Lower leg skin (tissue), 3 donors: ENCODE results near the gene DNAH12.

ENCODE experiments used
- POLR2A ChIP-seq, 2 donors: fragments of 450-650 bp; IDR thresholded peaks; one replicate each; pipeline ENCODE4 v1.6.1; 2016 to 2017; ENCODE audit warnings: antibody characterized with exemption in 2 of 2, mild to moderate bottlenecking in 1 of 2, moderate library complexity in 1 of 2
- TF ChIP-seq, protein P1 (sequence below), 3 donors: fragments of 450-650 bp; IDR thresholded peaks; one replicate each; pipeline ENCODE4 v1.5.1; 2016; ENCODE audit warnings: antibody characterized with exemption in 3 of 3, mild to moderate bottlenecking in 3 of 3, moderate library complexity in 2 of 3

DNA sequence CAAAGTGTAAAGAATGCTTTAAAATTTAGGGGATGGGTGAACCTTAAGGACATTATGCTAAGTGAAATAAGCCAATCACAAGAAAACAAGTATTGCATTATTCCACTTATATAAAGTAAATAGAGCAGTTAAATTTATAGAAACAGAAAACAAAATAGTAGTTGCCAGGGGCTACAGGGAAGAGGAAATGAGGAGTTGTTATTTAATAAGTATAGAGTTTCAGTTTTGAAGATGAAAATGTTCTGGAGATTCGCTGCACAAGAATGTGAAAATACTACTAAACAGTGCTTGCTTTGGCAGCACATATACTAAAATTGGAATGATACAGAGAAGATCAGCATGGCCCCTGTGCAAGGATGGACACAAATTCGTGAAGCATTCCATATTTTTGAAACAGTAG is 32.0 kb downstream of the DNAH12 start:
- TF ChIP-seq, protein P1, sequence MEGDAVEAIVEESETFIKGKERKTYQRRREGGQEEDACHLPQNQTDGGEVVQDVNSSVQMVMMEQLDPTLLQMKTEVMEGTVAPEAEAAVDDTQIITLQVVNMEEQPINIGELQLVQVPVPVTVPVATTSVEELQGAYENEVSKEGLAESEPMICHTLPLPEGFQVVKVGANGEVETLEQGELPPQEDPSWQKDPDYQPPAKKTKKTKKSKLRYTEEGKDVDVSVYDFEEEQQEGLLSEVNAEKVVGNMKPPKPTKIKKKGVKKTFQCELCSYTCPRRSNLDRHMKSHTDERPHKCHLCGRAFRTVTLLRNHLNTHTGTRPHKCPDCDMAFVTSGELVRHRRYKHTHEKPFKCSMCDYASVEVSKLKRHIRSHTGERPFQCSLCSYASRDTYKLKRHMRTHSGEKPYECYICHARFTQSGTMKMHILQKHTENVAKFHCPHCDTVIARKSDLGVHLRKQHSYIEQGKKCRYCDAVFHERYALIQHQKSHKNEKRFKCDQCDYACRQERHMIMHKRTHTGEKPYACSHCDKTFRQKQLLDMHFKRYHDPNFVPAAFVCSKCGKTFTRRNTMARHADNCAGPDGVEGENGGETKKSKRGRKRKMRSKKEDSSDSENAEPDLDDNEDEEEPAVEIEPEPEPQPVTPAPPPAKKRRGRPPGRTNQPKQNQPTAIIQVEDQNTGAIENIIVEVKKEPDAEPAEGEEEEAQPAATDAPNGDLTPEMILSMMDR (IDR thresholded peaks at IDR 0.05): no peak
- no peak for TF ChIP-seq POLR2A (IDR thresholded peaks at IDR 0.05)
